Glomerular visceral epithelial cell (primary cell): Measurements from ENCODE around the gene PDS5B.
"Not testable (repeated sequence)": the region's sequence is repeated elsewhere in the genome, so short reads cannot be mapped to it uniquely, and the experiment has no call there.

Source experiments
- DNase-seq: peaks from one replicate; pipeline ENCODE4 v3.0.0-alpha.2; 2016; ENCODE audit errors: extremely low spot score

The PDS5B gene

GRCh38 chr13:32586080-32586900 is at the start of gene PDS5B:
Gene PDS5B (plus strand): TSS chr13:32586452. CDS start chr13:32648773, 62,321 bp downstream.
- DNase-seq = peak; percentile 96

- DNase-seq = peak; percentile 21
Observed at GRCh38 chr13:32537580-32538142, 48.6 kb upstream of the PDS5B start.

GRCh38 chr13:32538143-32538620 is 48.1 kb upstream of the PDS5B start:
- no peak for DNase-seq

GRCh38 chr13:32538621-32539246 is 47.5 kb upstream of the PDS5B start, which contains the start of gene N4BP2L2:
Gene N4BP2L2 (minus strand): TSS chr13:32538795. CDS start chr13:32537027, 1,768 bp downstream.
- DNase-seq = peak; percentile 94

- no peak for DNase-seq
Observed at GRCh38 chr13:32542221-32542620, 44.0 kb upstream of the PDS5B start.

- no peak for DNase-seq
Observed at GRCh38 chr13:32545083-32545482, 41.2 kb upstream of the PDS5B start.

- DNase-seq = no peak
Observed at GRCh38 chr13:32548837-32549236, 37.4 kb upstream of the PDS5B start.

GRCh38 chr13:32549788-32550187 is 36.5 kb upstream of the PDS5B start:
- DNase-seq = no peak

- DNase-seq = no peak
Observed at GRCh38 chr13:32553720-32554119, 32.5 kb upstream of the PDS5B start.

GRCh38 chr13:32555613-32556012 is 30.6 kb upstream of the PDS5B start:
- no peak for DNase-seq

GRCh38 chr13:32560842-32561241 is 25.4 kb upstream of the PDS5B start:
- DNase-seq = not testable (repeated sequence)

- DNase-seq = not testable (repeated sequence)
Observed at GRCh38 chr13:32575687-32576086, 10.6 kb upstream of the PDS5B start.

- DNase-seq = no peak
Observed at GRCh38 chr13:32577032-32577431, 9.2 kb upstream of the PDS5B start.

- peak; percentile 18 for DNase-seq
Observed at GRCh38 chr13:32581177-32581786, 5.0 kb upstream of the PDS5B start.

- no peak for DNase-seq
Observed at GRCh38 chr13:32582281-32582680, 4.0 kb upstream of the PDS5B start.

- no peak for DNase-seq
Observed at GRCh38 chr13:32582991-32583390, 3.3 kb upstream of the PDS5B start.

- DNase-seq = peak; percentile 30
Observed at GRCh38 chr13:32585550-32586079, 637 bp upstream of the PDS5B start.

GRCh38 chr13:32587011-32587810 is 959 bp downstream of the PDS5B start:
- DNase-seq = peak; percentile 56

GRCh38 chr13:32587811-32588170 is 1.5 kb downstream of the PDS5B start:
- DNase-seq = peak; percentile 15

- no peak for DNase-seq
Observed at GRCh38 chr13:32588736-32589135, 2.5 kb downstream of the PDS5B start.

- no peak for DNase-seq
Observed at GRCh38 chr13:32589471-32589870, 3.2 kb downstream of the PDS5B start.
